Tibial nerve (tissue), 4 donors: Measurements from ENCODE around the gene GPRIN2. TPM values are rescaled to one million over a fixed set of nuclear protein-coding genes. Genes with fewer than 3 reads are reported as not detected.
"Not testable (repeated sequence)": the region's sequence is repeated elsewhere in the genome, so short reads cannot be mapped to it uniquely, and the experiment has no call there.

Experiments used
- DNase-seq, 2 donors: peaks; one replicate each; pipeline ENCODE4 v3.0.0-alpha.2; 2019; ENCODE audit warnings: low spot score in 2 of 2
- H3K27ac ChIP-seq, 4 donors: fragments of 200-600 bp; sonication (generic) in 3 of 4; one replicate each; pipeline ENCODE4 v1.5.1; 2017 to 2019; ENCODE audit warnings: mild to moderate bottlenecking in 1 of 4
- H3K27me3 ChIP-seq, 2 donors: fragments of 200-600 bp; sonication (generic) in 1 of 2; one replicate each; pipeline versions ENCODE4 v1.5.1 to v1.6.0; 2017 to 2019
- H3K36me3 ChIP-seq, 3 donors: fragments of 200-600 bp; sonication (generic); one replicate each; pipeline ENCODE4 v1.5.1; 2018 to 2019
- H3K4me1 ChIP-seq, 4 donors: fragments of 200-600 bp; sonication (generic) in 3 of 4; one replicate each; pipeline ENCODE4 v1.5.1; 2017 to 2019
- H3K4me3 ChIP-seq, 4 donors: fragments of 200-600 bp; sonication (generic) in 3 of 4; one replicate each; pipeline ENCODE4 v1.5.1; 2017 to 2019; ENCODE audit warnings: mild to moderate bottlenecking in 1 of 4, moderate library complexity in 1 of 4
- H3K9me3 ChIP-seq, 4 donors: fragments of 200-600 bp; sonication (generic) in 3 of 4; one replicate each; pipeline ENCODE4 v1.5.1; 2017 to 2019
- EP300 ChIP-seq, 2 donors: sonication (generic); formaldehyde crosslinking; IDR thresholded peaks; one replicate each; pipeline ENCODE4 v1.6.1; 2017; ENCODE audit warnings: antibody characterized with exemption in 2 of 2, mild to moderate bottlenecking in 1 of 2
- POLR2A ChIP-seq, 2 donors: fragments of 450-650 bp; IDR thresholded peaks; one replicate each; pipeline ENCODE4 v1.6.1; 2017; ENCODE audit warnings: antibody characterized with exemption in 2 of 2, mild to moderate bottlenecking in 2 of 2, moderate library complexity in 2 of 2
- WGBS, 2 donors: methylation state at CpG; one replicate each; pipeline ENCODE4 v1.1.5; 2018; 5-methylcytosine and 5-hydroxymethylcytosine counted together
- total RNA-seq, 4 donors: library from RNA; depleted of rRNA; stranded (reverse); fragments of >200 nt; gene quantifications; one replicate each; pipeline ENCODE4 v1.1.0, GENCODE V29; 2016
- TF ChIP-seq, protein P1 (sequence below), 5 experiments: fragments of 200-600 bp in 3 of 5; fragments of 450-650 bp in 2 of 5; sonication (generic) in 3 of 5; IDR thresholded peaks; one replicate each; pipeline ENCODE4 v1.5.1; 2016 to 2019; ENCODE audit warnings: antibody characterized with exemption in 5 of 5, mild to moderate bottlenecking in 3 of 5, moderate library complexity in 2 of 5

GPRIN2 gene
- total RNA-seq, 4 donors from 2014 or later: 0.98 to 2.8 (median 2.3) TPM

DNA sequence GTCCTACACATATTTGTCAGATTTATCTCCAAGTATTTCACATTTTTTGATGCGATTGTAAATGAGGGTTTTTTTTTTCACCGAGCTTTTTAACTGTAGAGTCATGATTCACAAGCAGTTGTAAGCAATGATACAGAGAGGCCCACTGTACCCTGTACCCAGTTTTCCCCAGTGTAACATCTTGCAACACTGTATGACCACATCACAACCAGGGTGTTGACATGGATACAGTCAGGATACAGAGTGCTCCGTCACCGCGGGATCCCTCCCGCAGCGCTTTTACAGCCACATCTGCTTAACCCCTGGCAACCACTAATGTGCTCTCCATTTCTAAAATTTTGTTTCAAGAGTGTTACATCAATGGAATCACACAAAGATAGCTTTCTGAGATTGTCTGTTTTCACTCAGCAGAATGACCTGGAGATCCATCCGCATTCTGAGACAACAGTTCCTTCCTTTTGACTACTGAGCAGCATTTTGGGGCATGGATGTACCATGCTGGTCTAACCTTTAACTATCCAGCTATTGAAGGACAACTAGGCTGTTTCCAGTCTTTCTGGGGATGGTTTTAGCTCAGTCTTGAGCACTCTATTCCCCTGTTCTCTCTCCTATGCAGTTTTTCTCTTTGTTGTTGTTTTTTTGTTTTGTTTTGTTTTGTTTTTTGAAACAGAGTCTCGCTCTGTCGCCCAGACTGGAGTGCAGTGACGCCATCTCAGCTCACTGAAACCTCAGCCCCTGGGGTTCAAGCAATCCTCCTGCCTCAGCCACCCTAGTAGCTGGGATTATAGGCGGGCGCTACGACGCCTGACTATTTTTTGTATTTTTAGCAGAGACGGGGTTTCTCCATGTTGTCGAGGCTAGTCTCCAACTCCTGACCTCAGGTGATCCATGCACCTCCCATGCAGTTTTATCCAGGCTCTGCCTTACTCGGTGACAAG is 25.9 kb downstream of the GPRIN2 start:
- no peak overlapping the region for H3K4me3 ChIP-seq
- H3K36me3 ChIP-seq: no peaks in the 10 kb centered on the region
- peak in 1 of 2 donors; percentile 63 for DNase-seq
- H3K9me3 ChIP-seq: no peaks in the 10 kb centered on the region
- no peaks in the 10 kb centered on the region for H3K4me1 ChIP-seq
- no peak overlapping the region for H3K27ac ChIP-seq
- no peaks in the 10 kb centered on the region for H3K27me3 ChIP-seq
- no peak for TF ChIP-seq POLR2A (IDR thresholded peaks at IDR 0.05)
- TF ChIP-seq, protein P1, sequence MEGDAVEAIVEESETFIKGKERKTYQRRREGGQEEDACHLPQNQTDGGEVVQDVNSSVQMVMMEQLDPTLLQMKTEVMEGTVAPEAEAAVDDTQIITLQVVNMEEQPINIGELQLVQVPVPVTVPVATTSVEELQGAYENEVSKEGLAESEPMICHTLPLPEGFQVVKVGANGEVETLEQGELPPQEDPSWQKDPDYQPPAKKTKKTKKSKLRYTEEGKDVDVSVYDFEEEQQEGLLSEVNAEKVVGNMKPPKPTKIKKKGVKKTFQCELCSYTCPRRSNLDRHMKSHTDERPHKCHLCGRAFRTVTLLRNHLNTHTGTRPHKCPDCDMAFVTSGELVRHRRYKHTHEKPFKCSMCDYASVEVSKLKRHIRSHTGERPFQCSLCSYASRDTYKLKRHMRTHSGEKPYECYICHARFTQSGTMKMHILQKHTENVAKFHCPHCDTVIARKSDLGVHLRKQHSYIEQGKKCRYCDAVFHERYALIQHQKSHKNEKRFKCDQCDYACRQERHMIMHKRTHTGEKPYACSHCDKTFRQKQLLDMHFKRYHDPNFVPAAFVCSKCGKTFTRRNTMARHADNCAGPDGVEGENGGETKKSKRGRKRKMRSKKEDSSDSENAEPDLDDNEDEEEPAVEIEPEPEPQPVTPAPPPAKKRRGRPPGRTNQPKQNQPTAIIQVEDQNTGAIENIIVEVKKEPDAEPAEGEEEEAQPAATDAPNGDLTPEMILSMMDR (IDR thresholded peaks at IDR 0.05): no peak
- peak in 1 of 2 donors; percentile 25 for TF ChIP-seq EP300 (IDR thresholded peaks at IDR 0.05)
- 78 to 81% methylated on average over 18 of the region's 18 CpGs for WGBS, 2 donors

DNA sequence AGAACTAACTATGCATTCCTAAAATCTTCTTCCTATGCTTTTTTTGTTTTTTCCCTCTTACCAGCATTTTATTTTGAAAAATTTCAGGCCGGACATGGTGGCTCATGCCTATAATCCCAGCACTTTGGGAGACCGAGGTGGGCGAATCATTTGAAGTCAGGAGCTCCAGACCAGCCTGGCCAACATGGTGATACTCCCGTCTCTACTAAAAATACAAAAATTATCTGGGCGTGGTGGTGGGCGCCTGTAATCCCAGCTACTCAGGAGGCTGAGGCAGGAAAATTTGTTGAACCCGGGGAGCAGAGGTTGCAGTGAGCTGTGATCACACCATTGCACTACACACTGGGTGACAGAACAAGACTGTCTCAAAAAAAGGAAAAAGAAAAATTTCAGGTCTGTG is 26.7 kb downstream of the GPRIN2 start:
- DNase-seq, H3K36me3 ChIP-seq, H3K4me3 ChIP-seq, H3K9me3 ChIP-seq, H3K27me3 ChIP-seq, H3K27ac ChIP-seq, H3K4me1 ChIP-seq: not testable (repeated sequence)
- WGBS, 2 donors: 86 to 89% methylated on average over 7 of the region's 7 CpGs

DNA sequence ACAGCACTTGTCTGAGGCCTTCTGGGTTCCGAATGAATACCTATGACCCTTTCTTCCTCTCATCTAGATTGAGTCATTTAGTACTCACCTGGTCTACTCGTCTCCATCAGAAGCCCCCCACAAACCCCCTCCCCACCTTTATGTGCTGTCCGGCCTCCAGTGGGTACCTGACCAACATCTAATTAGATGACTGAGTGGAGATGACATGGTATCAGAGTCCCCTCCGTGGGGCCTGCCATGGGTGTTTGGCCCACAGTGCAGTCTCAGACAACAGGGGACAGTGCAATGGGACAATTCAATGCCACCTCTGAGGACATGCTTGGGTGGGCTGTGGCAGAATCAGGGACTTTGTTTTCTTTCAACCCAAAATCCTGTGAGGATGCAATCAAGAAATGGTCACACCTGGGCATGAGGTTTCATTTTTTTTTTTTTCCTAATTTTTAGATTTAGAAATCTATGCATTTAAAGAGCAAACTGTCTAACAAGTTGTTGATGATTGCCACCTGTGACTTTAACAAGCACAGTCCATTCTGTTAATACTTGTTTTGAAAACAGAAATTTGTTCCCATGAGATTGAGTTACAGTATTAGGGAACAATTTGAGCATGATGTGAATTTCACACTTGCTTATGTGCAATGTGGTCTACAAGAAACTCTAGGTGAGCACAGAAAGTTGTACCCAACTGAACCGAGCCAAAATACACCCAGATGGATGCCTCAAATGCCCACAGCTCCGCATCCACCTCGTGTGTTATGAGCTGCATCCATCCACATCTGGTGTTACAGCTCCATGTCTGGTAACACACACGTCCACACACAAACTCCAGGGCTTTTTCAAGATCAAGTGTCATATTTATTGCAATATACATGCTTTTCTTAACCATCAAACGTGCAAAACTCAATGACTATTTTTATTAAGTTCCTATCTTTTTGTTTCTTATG is 27.5 kb downstream of the GPRIN2 start:
- Histone ChIP-seq H3K36me3 (no peaks in the 10 kb centered on the region), H3K27ac (no peak overlapping the region), H3K4me1 (peaks cover 0 to 14% (median 0%) of the 10 kb centered on the region in 4 donors), H3K9me3 (no peaks in the 10 kb centered on the region), H3K4me3 (no peak overlapping the region), H3K27me3 (no peaks in the 10 kb centered on the region)
- no peak for DNase-seq
- WGBS, 2 donors: 80 to 83% methylated on average over 9 of the region's 9 CpGs
- TF ChIP-seq POLR2A (IDR thresholded peaks at IDR 0.05): no peak
- TF ChIP-seq, protein P1 (IDR thresholded peaks at IDR 0.05): no peak
- TF ChIP-seq EP300 (IDR thresholded peaks at IDR 0.05): no peak

DNA sequence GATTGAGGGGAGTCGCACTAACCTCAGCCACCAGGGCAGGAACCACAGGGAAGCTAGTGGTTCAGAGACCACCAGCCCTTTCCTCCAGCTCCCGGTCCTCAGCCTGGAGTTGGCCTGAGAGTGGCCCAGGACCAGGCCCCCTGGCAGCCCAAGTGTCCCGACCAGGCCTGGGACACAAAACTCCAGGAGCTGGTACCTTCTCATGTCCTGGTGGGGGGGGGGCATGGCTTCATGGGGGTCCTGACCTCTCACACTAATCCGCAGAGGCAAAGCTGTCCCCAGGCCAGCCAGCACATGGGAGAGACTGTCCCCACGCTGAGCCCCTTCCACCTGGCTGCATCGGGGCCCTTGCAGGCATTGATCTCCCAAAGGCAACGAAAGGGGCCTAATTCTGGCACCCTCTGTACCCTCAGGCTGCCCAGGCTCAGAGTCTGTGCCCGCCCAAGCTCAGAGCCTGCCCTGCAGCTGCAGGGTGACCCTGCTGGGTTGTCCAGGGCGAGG is 28.2 kb downstream of the GPRIN2 start:
- no peak for DNase-seq
- Histone ChIP-seq H3K4me1 (peaks cover 0 to 21% (median 0%) of the 10 kb centered on the region in 4 donors), H3K27ac (no peak overlapping the region), H3K27me3 (no peaks in the 10 kb centered on the region), H3K4me3 (no peak overlapping the region), H3K9me3 (no peaks in the 10 kb centered on the region), H3K36me3 (no peaks in the 10 kb centered on the region)
- TF ChIP-seq, protein P1 (IDR thresholded peaks at IDR 0.05): no peak
- 89 to 90% methylated on average over 9 of the region's 9 CpGs for WGBS, 2 donors

DNA sequence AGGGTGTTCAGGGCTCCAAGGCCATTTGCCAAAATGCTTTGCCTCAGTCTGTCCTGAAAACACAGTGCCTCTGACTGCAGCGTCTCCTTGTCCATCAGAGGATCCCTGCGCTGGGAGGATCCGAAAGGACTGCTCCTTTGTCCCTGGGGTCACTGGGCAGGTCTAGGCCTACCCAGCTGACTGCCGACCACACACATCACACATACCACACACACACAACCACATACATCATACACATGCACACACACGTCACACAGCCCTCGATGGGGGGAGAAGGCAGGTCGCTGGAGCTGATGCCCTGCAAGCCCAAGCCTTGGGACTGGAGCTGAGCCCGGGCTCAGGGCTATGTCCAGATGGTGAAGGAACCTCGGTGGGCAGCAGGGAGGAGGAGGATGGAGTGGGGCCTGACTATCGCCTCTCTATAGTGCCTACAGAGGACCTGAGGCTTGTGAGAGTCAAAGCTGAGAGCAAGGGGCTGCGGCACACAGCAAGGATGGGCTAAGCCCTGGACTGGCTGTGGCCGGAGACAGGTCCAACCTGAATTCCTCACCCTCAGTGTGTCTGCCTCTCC is 29.1 kb downstream of the GPRIN2 start:
- Histone ChIP-seq H3K9me3 (no peaks in the 10 kb centered on the region), H3K36me3 (no peaks in the 10 kb centered on the region), H3K4me1 (peaks cover 0 to 21% (median 0%) of the 10 kb centered on the region in 4 donors), H3K27ac (no peak overlapping the region), H3K4me3 (no peak overlapping the region), H3K27me3 (no peaks in the 10 kb centered on the region)
- WGBS, 2 donors: 84 to 86% methylated on average over 12 of the region's 12 CpGs
- no peak for TF ChIP-seq POLR2A (IDR thresholded peaks at IDR 0.05)
- TF ChIP-seq, protein P1 (IDR thresholded peaks at IDR 0.05): no peak
- TF ChIP-seq EP300 (IDR thresholded peaks at IDR 0.05): no peak
- no peak for DNase-seq
